WTC11 (cell line): Measurements from ENCODE around the gene CEBPZOS. TPM values are rescaled to one million over a fixed set of nuclear protein-coding genes. Genes with fewer than 3 reads are reported as not detected.

Experiments
- ATAC-seq: fragments of 200-7000 bp; cut with Tn5 transposase; 2 replicates; pipeline ENCODE4 v1.10.0; 2021; ENCODE audit warnings: mild to moderate bottlenecking, moderate library complexity
- CTCF ChIA-PET: fragments of 300-600 bp; sonication (Branson Sonifier 250); formaldehyde crosslinking; loops from one replicate; lab custom pipeline; 2021; ENCODE audit warnings: antibody characterized with exemption; lab: Charles Lee
- POLR2A ChIA-PET: fragments of 350-600 bp; sonication (Branson Sonifier 250); formaldehyde crosslinking; loops from one replicate; lab custom pipeline; 2021; ENCODE audit warnings: antibody characterized with exemption; lab: Charles Lee
- DNase-seq: peaks from one replicate; pipeline ENCODE4 v3.0.0; 2021; ENCODE audit warnings: low spot score
- H3K27ac Mint-ChIP-seq: 2 replicates; pipeline ENCODE4 v1.8.0; 2021; ENCODE audit warnings: mixed read lengths
- H3K27me3 Mint-ChIP-seq: 2 replicates; pipeline ENCODE4 v1.8.0; 2021; ENCODE audit warnings: low read depth, mild to moderate bottlenecking, moderate library complexity, mixed read lengths
- H3K36me3 Mint-ChIP-seq: 2 replicates; pipeline ENCODE4 v1.8.0; 2021; ENCODE audit warnings: mixed read lengths
- H3K4me1 Mint-ChIP-seq: 2 replicates; pipeline ENCODE4 v1.8.0; 2022; ENCODE audit warnings: mixed read lengths
- H3K4me3 Mint-ChIP-seq: 2 replicates; pipeline ENCODE4 v1.8.0; 2021; ENCODE audit warnings: mild to moderate bottlenecking, moderate library complexity, mixed read lengths
- H3K9me3 Mint-ChIP-seq: 2 replicates; pipeline ENCODE4 v1.8.0; 2021; ENCODE audit warnings: mixed read lengths
- ATF1 ChIP-seq: sonication (generic); formaldehyde crosslinking; IDR thresholded peaks from 2 replicates; pipeline ENCODE4 v1.8.1; 2023; ENCODE audit warnings: mild to moderate bottlenecking, moderate library complexity, missing genetic modification reagents
- CBFB ChIP-seq: sonication (generic); formaldehyde crosslinking; IDR thresholded peaks from 2 replicates; pipeline ENCODE4 v1.8.1; 2022; ENCODE audit warnings: mild to moderate bottlenecking, low read depth, missing genetic modification reagents
- ELF4 ChIP-seq: sonication (generic); formaldehyde crosslinking; IDR thresholded peaks from 2 replicates; pipeline ENCODE4 v1.8.1; 2022; ENCODE audit warnings: low read depth, mild to moderate bottlenecking, moderate library complexity, missing genetic modification reagents
- ESRRA ChIP-seq: sonication (generic); formaldehyde crosslinking; IDR thresholded peaks from 2 replicates; pipeline ENCODE4 v1.8.1; 2022; ENCODE audit warnings: mild to moderate bottlenecking, missing genetic modification reagents, borderline replicate concordance
- ETV6 ChIP-seq: sonication (generic); formaldehyde crosslinking; IDR thresholded peaks from 2 replicates; pipeline ENCODE4 v1.8.1; 2022; ENCODE audit warnings: mild to moderate bottlenecking, missing genetic modification reagents
- FOXK1 ChIP-seq: sonication (generic); formaldehyde crosslinking; IDR thresholded peaks from 2 replicates; pipeline ENCODE4 v1.8.0; 2022; ENCODE audit warnings: mild to moderate bottlenecking, moderate library complexity, missing genetic modification reagents
- GABPB1 ChIP-seq: sonication (generic); formaldehyde crosslinking; IDR thresholded peaks from 2 replicates; pipeline ENCODE4 v1.8.1; 2023; ENCODE audit warnings: mild to moderate bottlenecking, missing genetic modification reagents
- GRHL2 ChIP-seq: fragments of 250-450 bp; sonication (Bioruptor Pico); IDR thresholded peaks from 2 replicates; pipeline ENCODE4 v1.8.0; 2022; ENCODE audit warnings: mild to moderate bottlenecking, moderate library complexity; ENCODE audit not compliant: insufficient replicate concordance, severe bottlenecking
- HMGXB4 ChIP-seq: sonication (generic); formaldehyde crosslinking; IDR thresholded peaks from 2 replicates; pipeline ENCODE4 v1.8.1; 2023; ENCODE audit warnings: mild to moderate bottlenecking, moderate library complexity, missing genetic modification reagents
- NFE2L1 ChIP-seq: sonication (generic); formaldehyde crosslinking; IDR thresholded peaks from 2 replicates; pipeline ENCODE4 v1.8.1; 2023; ENCODE audit warnings: missing genetic modification reagents
- NR2C2 ChIP-seq: sonication (generic); formaldehyde crosslinking; IDR thresholded peaks from 2 replicates; pipeline ENCODE4 v1.8.0; 2022; ENCODE audit warnings: mild to moderate bottlenecking, missing genetic modification reagents
- PRDM15 ChIP-seq: sonication (generic); formaldehyde crosslinking; IDR thresholded peaks from 2 replicates; pipeline ENCODE4 v1.8.0; 2022; ENCODE audit warnings: missing genetic modification reagents
- RORB ChIP-seq: fragments of 250-450 bp; sonication (Bioruptor Pico); IDR thresholded peaks from 2 replicates; pipeline ENCODE4 v1.9.0; 2021; ENCODE audit warnings: mild to moderate bottlenecking
- ZNF219 ChIP-seq: sonication (generic); formaldehyde crosslinking; IDR thresholded peaks from 2 replicates; pipeline ENCODE4 v1.8.0; 2023; ENCODE audit warnings: missing genetic modification reagents, mild to moderate bottlenecking, borderline replicate concordance
- ZNF396 ChIP-seq: fragments of 250-450 bp; sonication (Bioruptor Pico); IDR thresholded peaks from 2 replicates; pipeline ENCODE4 v1.8.0; 2021; ENCODE audit warnings: mild to moderate bottlenecking, moderate library complexity, borderline replicate concordance
- total RNA-seq: library from RNA; stranded (reverse); gene quantifications from 3 replicates; pipeline ENCODE4 v1.2.3, GENCODE V29; 2021
- TF ChIP-seq, protein P1 (sequence below): sonication (generic); formaldehyde crosslinking; IDR thresholded peaks from 2 replicates; pipeline ENCODE4 v1.8.0; 2022; ENCODE audit warnings: mild to moderate bottlenecking, missing genetic modification reagents
- TF ChIP-seq, protein P2 (sequence below): sonication (generic); formaldehyde crosslinking; IDR thresholded peaks from 2 replicates; pipeline ENCODE4 v1.8.1; 2023; ENCODE audit warnings: mild to moderate bottlenecking, missing genetic modification reagents, moderate library complexity
- TF ChIP-seq, protein P3 (sequence below): fragments of 250-450 bp; sonication (Bioruptor Pico); IDR thresholded peaks from 2 replicates; pipeline ENCODE4 v1.8.0; 2021; ENCODE audit warnings: mild to moderate bottlenecking

CEBPZOS gene
- total RNA-seq, 1 experiment from 2014 or later = 129 TPM

DNA sequence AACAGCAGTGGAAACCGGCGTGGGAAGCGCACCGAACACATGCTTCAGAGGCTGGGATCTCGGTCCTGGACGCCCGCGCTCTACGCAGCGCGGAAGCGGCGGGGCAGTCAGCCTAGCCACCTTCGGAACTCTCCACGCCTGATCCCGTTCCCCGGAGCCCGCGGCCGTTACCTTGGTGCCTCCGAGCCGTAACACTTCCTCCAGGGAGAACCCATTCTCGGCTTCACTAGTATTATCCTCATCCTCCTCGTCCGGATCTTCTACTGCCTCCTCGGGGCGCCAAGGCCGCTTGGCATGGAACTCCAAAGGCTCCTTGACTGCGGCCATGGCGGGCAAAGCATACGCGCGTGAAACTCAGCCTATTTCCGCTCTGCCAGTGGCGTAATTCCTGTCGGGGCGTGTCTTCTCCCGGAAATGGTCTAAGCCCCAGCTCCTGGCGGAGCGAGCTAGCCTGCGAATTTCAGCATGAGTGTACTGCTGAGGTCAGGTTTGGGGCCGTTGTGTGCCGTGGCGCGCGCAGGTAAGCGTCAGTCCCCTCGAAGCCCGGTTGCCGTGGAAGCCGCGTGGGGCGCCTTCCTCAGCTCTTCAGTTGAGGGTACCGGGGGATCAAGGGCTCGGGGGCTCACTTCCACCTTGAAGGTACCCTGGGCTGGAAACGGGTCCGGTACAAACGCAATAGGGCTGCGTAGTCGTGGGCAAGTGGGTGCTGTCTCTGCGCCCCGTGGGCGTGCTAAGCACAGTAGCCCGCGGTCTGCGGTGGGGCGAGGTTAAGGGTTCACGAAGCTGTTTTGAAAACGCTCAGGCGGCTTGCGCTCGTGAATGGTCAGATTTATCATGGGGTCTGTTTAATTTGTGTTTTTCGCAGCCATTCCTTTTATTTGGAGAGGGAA, 35.2 kb downstream of the CEBPZOS start, which contains the start of the genes CEBPZ and NDUFAF7 (continued):
- no peak for TF ChIP-seq PRDM15 (CRISPR knock-in tag)
- TF ChIP-seq ESRRA (CRISPR knock-in tag) = peak; percentile 68; the same call in 1 of the 2 replicates
- TF ChIP-seq FOXK1 (CRISPR knock-in tag) = peak; percentile 70; the same call in 1 of the 2 replicates
- no peak; the same call in 1 of the 2 replicates for TF ChIP-seq HMGXB4 (CRISPR knock-in tag)
- no peak for TF ChIP-seq NFE2L1 (CRISPR knock-in tag)
- 0 out of 2 replicates have a peak, but pooled peaks have one; percentile 70 for TF ChIP-seq GABPB1
- peak; percentile 68 for TF ChIP-seq ETV6 (CRISPR knock-in tag)
- TF ChIP-seq, all 79 proteins: peak for 22

DNA sequence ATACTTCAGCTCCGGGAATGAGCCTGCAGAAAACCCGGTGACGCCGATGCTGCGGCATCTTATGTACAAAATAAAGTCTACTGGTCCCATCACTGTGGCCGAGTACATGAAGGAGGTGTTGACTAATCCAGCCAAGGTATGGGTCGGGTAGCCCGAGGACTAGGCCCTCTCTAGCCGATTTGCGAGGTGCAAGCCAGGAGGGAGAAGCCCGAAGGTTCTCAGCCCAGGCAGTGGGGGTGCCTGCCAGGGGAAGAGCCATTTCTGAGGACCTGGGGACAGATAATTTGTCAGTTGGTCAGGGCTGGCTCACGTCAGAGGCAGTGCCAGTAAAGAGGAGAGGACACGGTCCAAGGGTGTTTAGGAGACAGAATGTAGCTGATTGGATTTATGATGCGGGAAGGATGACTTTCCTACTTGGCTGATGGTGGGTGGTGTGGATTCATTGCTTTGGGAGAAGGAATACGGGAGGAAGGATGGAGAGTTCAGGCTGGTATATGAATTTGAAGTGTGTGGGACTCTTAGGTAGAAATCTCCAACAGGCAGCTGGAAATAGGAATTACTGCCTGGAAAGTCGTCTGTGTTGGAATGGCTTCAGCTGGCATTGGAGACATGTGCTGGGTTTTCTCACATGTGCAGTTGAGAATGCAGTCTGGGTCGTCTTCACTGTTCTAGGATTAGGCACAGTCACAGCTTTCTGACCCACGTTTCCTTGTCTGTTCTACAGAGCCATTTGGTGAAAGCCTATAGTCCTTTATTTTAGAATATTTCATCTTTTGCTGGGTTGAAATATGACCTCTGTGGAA, 36.0 kb downstream of the CEBPZOS start:
- POLR2A ChIA-PET = interaction anchor here (0.5 to 0.8 kb wide), 4 partner anchors 11 to 175 kb away, joined by 3 read pairs; no protein-coding TSS in a partner anchor
- TF ChIP-seq, protein P1, sequence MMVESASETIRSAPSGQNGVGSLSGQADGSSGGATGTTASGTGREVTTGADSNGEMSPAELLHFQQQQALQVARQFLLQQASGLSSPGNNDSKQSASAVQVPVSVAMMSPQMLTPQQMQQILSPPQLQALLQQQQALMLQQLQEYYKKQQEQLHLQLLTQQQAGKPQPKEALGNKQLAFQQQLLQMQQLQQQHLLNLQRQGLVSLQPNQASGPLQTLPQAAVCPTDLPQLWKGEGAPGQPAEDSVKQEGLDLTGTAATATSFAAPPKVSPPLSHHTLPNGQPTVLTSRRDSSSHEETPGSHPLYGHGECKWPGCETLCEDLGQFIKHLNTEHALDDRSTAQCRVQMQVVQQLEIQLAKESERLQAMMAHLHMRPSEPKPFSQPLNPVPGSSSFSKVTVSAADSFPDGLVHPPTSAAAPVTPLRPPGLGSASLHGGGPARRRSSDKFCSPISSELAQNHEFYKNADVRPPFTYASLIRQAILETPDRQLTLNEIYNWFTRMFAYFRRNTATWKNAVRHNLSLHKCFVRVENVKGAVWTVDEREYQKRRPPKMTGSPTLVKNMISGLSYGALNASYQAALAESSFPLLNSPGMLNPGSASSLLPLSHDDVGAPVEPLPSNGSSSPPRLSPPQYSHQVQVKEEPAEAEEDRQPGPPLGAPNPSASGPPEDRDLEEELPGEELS (CRISPR knock-in tag) = no peak
- TF ChIP-seq, protein P2, sequence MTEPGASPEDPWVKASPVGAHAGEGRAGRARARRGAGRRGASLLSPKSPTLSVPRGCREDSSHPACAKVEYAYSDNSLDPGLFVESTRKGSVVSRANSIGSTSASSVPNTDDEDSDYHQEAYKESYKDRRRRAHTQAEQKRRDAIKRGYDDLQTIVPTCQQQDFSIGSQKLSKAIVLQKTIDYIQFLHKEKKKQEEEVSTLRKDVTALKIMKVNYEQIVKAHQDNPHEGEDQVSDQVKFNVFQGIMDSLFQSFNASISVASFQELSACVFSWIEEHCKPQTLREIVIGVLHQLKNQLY = peak; percentile 57; the same call in 1 of the 2 replicates
- TF ChIP-seq RORB (CRISPR knock-in tag) = no peak
- CTCF ChIA-PET = interaction anchor here (1.0 to 1.6 kb wide), 4 partner anchors 10 to 447 kb away, joined by 3 to 4 read pairs (median 3); no protein-coding TSS in a partner anchor
- H3K9me3 Mint-ChIP-seq = peaks cover 8% of the 10 kb centered on the region
- peaks cover 43% of the 10 kb centered on the region for H3K36me3 Mint-ChIP-seq
- ATAC-seq = peak; percentile 14
- H3K4me3 Mint-ChIP-seq = no peak overlapping the region
- H3K27ac Mint-ChIP-seq = no peak overlapping the region
- H3K27me3 Mint-ChIP-seq = no peaks in the 10 kb centered on the region
- H3K4me1 Mint-ChIP-seq = peaks cover 35% of the 10 kb centered on the region
- DNase-seq = peak; percentile 13

DNA sequence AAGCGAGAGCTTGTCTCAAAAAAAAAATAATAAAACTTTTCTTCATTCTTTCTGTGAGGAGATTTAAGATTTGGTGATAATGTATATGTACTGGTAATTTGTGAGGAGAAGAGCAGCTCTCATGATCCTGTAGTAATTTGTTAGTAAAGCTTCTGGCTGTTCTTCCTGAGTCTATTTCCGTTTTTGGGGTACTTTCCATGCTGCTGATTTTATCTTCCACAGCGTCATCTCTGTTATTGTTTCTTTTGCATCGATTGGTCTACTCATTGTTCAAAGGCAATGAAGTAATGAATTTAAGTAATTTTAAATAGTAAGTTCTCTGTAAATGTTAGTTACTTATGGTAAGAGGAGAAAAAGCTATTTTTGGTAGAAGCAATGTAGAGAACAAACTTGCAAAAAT, 47.1 kb downstream of the CEBPZOS start:
- Mint-ChIP-seq H3K27ac (peak overlapping the region; percentile 43), H3K36me3 (peaks cover 85% of the 10 kb centered on the region), H3K27me3 (no peaks in the 10 kb centered on the region), H3K4me3 (no peak overlapping the region), H3K9me3 (no peaks in the 10 kb centered on the region), H3K4me1 (peaks cover 4% of the 10 kb centered on the region; the same call in 1 of the 2 replicates)
- DNase-seq = no peak
- no peak for ATAC-seq
- ChIA-PET POLR2A (interaction anchor here (0.9 kb wide), 1 partner anchor 11 kb away, joined by 5 read pairs; no protein-coding TSS in a partner anchor), CTCF (no interaction called here)
- TF ChIP-seq ZNF219 (no peak), ZNF396 (CRISPR knock-in tag) (no peak), ATF1 (no peak), CBFB (no peak), NR2C2 (CRISPR knock-in tag) (no peak), GRHL2 (CRISPR knock-in tag) (no peak), ELF4 (CRISPR knock-in tag) (no peak)
- TF ChIP-seq, protein P3, sequence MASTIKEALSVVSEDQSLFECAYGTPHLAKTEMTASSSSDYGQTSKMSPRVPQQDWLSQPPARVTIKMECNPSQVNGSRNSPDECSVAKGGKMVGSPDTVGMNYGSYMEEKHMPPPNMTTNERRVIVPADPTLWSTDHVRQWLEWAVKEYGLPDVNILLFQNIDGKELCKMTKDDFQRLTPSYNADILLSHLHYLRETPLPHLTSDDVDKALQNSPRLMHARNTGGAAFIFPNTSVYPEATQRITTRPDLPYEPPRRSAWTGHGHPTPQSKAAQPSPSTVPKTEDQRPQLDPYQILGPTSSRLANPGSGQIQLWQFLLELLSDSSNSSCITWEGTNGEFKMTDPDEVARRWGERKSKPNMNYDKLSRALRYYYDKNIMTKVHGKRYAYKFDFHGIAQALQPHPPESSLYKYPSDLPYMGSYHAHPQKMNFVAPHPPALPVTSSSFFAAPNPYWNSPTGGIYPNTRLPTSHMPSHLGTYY (CRISPR knock-in tag) = no peak
- TF ChIP-seq, protein P1 (CRISPR knock-in tag) = no peak
